SK-N-SH (cell line): ENCODE measurements around the gene PRAMEF8.
"Not testable (repeated sequence)": the region's sequence is repeated elsewhere in the genome, so short reads cannot be mapped to it uniquely, and the experiment has no call there.

Source experiments
- SIN3A ChIP-seq: IDR thresholded peaks from 2 replicates; pipeline ENCODE4 v1.6.1; 2012; ENCODE audit warnings: low read depth, mild to moderate bottlenecking, low read length, moderate library complexity, borderline replicate concordance
- TCF12 ChIP-seq: IDR thresholded peaks from 2 replicates; pipeline ENCODE4 v1.4.0; 2012

DNA sequence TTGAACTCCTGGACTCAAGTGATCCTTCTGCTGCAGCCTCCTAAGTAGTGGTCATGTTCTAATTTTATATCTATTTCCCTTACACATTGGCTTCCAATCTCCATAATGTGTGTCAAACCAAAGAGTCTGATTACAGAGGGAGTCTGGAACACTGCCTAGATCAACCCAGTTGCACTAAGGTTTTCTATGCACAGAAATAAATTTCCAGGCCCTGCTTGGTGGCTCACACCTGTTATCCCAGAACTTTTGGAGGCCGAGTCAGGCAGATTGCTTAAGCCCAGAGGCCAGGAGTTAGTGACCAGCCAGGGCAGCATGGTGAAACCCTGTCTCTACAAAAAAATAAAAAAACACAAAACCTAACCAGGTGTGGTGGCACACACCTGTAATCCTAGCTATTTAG is 50.9 kb downstream of the PRAMEF8 start:
- TF ChIP-seq SIN3A, TCF12: not testable (repeated sequence)
